Measurements from ENCODE around the gene CAPN10.
A peak's percentile ranks its signal among the peaks of the same experiment; 100 is the strongest.

CAPN10 gene

DNA sequence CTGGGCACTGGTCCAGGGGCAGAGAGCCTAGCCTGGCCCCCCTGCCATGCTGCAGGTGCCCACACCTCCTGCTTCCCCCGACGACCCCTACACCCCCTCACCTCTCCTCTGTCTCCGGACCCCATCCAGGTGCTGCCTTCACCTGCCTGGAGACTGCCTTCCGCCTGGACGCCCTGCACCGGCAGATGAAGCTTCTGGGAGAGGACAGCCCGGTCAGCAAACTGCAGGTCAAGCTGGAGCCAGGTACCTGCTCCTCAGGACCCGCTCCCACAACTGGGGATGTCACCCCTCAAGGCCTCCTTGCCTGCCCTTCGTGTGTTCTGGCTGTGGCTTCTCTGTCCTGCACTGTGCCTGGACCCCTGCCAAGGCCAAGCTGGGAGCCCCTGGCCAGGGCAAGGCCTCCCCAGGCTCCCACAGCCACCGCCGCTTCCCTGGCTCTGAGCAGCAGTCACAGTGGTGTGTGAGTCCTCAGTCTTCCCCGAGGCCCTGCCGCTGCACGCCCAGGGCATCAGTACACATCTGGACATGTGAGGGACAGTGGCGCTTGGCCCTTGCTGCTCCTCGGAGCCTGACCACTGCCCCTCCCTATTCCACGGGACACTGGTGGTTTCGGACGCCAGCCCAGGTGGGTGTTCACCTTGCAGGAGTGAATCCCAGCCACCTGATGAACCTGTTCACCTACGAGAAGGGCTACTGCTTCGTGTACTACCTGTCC lies 12.0 kb upstream of the CAPN10 start:
- H3K4me1 Mint-ChIP-seq: peaks cover 37% of the 10 kb centered on the region
- no peaks in the 10 kb centered on the region for H3K9me3 Mint-ChIP-seq
- H3K27me3 Mint-ChIP-seq: no peaks in the 10 kb centered on the region
- CTCF ChIA-PET: no interaction called here
- H3K27ac Mint-ChIP-seq: no peak overlapping the region
- DNase-seq: no peak
- peaks cover 24% of the 10 kb centered on the region for H3K36me3 Mint-ChIP-seq
- no peak overlapping the region for H3K4me3 Mint-ChIP-seq

- no peak overlapping the region for H3K4me3 Mint-ChIP-seq
- H3K27me3 Mint-ChIP-seq: no peaks in the 10 kb centered on the region
- H3K9me3 Mint-ChIP-seq: no peaks in the 10 kb centered on the region
- CTCF ChIA-PET: no interaction called here
- DNase-seq: no peak
- H3K36me3 Mint-ChIP-seq: peaks cover 26% of the 10 kb centered on the region
- H3K27ac Mint-ChIP-seq: no peak overlapping the region
- H3K4me1 Mint-ChIP-seq: peaks cover 37% of the 10 kb centered on the region
Measured at GRCh38 chr2:240575101-240575965, 11.2 kb upstream of the CAPN10 start.

- CTCF ChIA-PET: no interaction called here
- no peak overlapping the region for H3K4me3 Mint-ChIP-seq
- no peak for DNase-seq
- no peaks in the 10 kb centered on the region for H3K27me3 Mint-ChIP-seq
- peaks cover 31% of the 10 kb centered on the region for H3K4me1 Mint-ChIP-seq
- H3K27ac Mint-ChIP-seq: no peak overlapping the region
- no peaks in the 10 kb centered on the region for H3K9me3 Mint-ChIP-seq
- peaks cover 26% of the 10 kb centered on the region for H3K36me3 Mint-ChIP-seq
Measured at GRCh38 chr2:240576036-240576435, 10.5 kb upstream of the CAPN10 start.

GRCh38 chr2:240576436-240577205 lies 9.9 kb upstream of the CAPN10 start:
- Mint-ChIP-seq H3K4me1 (peaks cover 26% of the 10 kb centered on the region), H3K27ac (no peak overlapping the region), H3K27me3 (no peaks in the 10 kb centered on the region), H3K4me3 (no peak overlapping the region), H3K9me3 (no peaks in the 10 kb centered on the region), H3K36me3 (peaks cover 23% of the 10 kb centered on the region)
- CTCF ChIA-PET: no interaction called here
- no peak for DNase-seq

GRCh38 chr2:240577281-240578109 lies 9.0 kb upstream of the CAPN10 start:
- no peak overlapping the region for H3K4me3 Mint-ChIP-seq
- H3K4me1 Mint-ChIP-seq: peaks cover 23% of the 10 kb centered on the region
- CTCF ChIA-PET: no interaction called here
- no peak overlapping the region for H3K27ac Mint-ChIP-seq
- peaks cover 2% of the 10 kb centered on the region for H3K9me3 Mint-ChIP-seq
- no peaks in the 10 kb centered on the region for H3K27me3 Mint-ChIP-seq
- H3K36me3 Mint-ChIP-seq: peaks cover 25% of the 10 kb centered on the region
- DNase-seq: no peak

- CTCF ChIA-PET: no interaction called here
- Mint-ChIP-seq H3K4me1 (peaks cover 26% of the 10 kb centered on the region), H3K9me3 (peaks cover 2% of the 10 kb centered on the region), H3K4me3 (no peak overlapping the region), H3K27ac (no peak overlapping the region), H3K36me3 (peaks cover 25% of the 10 kb centered on the region), H3K27me3 (no peaks in the 10 kb centered on the region)
- DNase-seq: no peak
Measured at GRCh38 chr2:240578110-240578450, 8.5 kb upstream of the CAPN10 start.

DNA sequence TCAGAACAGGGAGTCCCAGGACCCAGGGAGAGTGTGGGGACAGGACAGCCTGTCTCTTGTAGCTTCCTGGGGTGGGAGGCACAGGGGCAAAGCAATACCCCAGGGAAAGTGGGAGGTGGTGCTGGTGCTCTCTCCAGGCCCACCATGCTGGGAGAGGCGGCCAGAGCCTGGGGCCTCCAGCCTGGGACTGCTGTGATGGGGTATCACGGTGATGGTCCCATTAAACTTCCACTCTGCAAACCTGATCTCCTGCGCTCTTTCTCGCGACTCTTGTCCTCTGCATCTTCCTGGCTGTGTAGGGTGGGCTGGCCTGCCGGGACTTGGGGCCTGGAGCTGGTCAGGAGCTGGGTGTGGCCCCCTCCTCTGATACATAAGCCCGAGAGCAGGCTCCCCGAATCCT lies 8.0 kb upstream of the CAPN10 start:
- no peaks in the 10 kb centered on the region for H3K27me3 Mint-ChIP-seq
- peaks cover 30% of the 10 kb centered on the region for H3K4me1 Mint-ChIP-seq
- peaks cover 24% of the 10 kb centered on the region for H3K36me3 Mint-ChIP-seq
- CTCF ChIA-PET: interaction anchor here (1.1 to 11.3 kb wide), 2 partner anchors 15 kb away, joined by 3 to 100 read pairs; partner anchors contain the start of gene DUSP28
- no peak for DNase-seq
- H3K9me3 Mint-ChIP-seq: peaks cover 2% of the 10 kb centered on the region
- H3K27ac Mint-ChIP-seq: peak overlapping the region; percentile 33
- no peak overlapping the region for H3K4me3 Mint-ChIP-seq

DNA sequence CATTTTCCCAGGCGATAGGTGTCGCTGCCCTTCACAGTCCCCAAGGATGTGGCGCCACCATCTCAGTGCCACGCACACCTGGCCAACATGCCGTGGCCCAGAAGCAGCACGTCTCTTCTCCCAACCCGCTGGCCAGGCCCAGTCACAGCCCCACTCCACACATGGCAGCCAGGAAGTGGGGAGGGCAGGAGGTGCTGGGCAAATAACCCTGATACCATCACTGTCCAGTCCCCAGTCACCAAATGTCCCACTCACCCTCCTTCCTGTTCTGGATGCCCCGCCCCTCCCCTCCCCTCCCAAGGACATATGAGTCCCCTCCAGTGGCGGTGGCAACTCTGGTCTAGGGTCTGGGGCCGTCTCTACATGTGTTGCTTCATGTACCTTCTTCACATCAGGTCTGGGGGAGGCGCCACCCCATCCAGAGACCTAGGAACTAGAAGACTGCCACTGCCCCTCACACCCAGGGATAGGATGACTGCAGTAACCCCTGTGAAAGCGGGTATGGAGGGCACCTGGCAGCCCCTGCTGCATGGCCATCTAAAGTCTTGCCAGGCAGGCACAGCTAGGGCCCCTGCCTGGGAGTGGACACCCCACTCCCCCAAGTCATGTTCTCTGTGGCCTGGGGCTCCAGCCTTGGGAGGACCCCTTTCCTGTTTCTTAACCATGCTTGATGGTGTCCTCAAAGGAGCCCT lies 7.3 kb upstream of the CAPN10 start:
- H3K27me3 Mint-ChIP-seq: no peaks in the 10 kb centered on the region
- H3K4me1 Mint-ChIP-seq: peaks cover 30% of the 10 kb centered on the region
- no peak for DNase-seq
- peak overlapping the region; percentile 83 for H3K27ac Mint-ChIP-seq
- peaks cover 2% of the 10 kb centered on the region for H3K9me3 Mint-ChIP-seq
- CTCF ChIA-PET: interaction anchor here (1.1 to 11.3 kb wide), 4 partner anchors 11 to 65 kb away, joined by 3 to 100 read pairs (median 4); partner anchors contain the start of genes DUSP28 and RNPEPL1
- H3K4me3 Mint-ChIP-seq: no peak overlapping the region
- peaks cover 24% of the 10 kb centered on the region for H3K36me3 Mint-ChIP-seq

- peak; percentile 83 for DNase-seq
- CTCF ChIA-PET: interaction anchor here (1.1 to 11.3 kb wide), 4 partner anchors 12 to 66 kb away, joined by 3 to 100 read pairs (median 4); partner anchors contain the start of genes DUSP28 and RNPEPL1
- H3K4me1 Mint-ChIP-seq: peaks cover 38% of the 10 kb centered on the region
- H3K36me3 Mint-ChIP-seq: peaks cover 27% of the 10 kb centered on the region
- H3K27ac Mint-ChIP-seq: peak overlapping the region; percentile 83
- peaks cover 2% of the 10 kb centered on the region for H3K9me3 Mint-ChIP-seq
- H3K27me3 Mint-ChIP-seq: no peaks in the 10 kb centered on the region
- no peak overlapping the region for H3K4me3 Mint-ChIP-seq
Measured at GRCh38 chr2:240579771-240580614, 6.5 kb upstream of the CAPN10 start.

DNA sequence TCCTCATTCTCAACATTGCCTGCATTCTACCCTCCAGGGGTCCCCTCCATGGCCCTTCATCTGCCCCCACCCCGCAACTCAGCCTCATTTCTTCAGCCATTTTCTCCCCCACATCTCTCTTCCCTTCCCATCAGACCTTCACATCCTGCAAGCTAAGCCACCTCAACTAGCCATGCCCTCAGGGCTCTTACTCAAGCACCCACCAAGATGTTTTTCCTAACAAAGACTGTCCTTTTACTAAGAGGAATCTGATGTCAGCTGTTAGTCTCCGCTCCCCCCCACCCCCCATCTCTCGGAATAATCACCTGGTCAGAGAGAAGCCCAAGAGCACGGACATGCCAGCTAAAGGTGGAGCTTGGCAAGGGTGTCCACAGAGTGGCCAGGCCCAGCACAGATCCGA lies 4.7 kb upstream of the CAPN10 start:
- Mint-ChIP-seq H3K27ac (peak overlapping the region; percentile 11), H3K4me1 (peaks cover 44% of the 10 kb centered on the region)

GRCh38 chr2:240582781-240583180 lies 3.8 kb upstream of the CAPN10 start:
- Mint-ChIP-seq H3K4me3 (no peak overlapping the region), H3K9me3 (peaks cover 2% of the 10 kb centered on the region), H3K36me3 (peaks cover 25% of the 10 kb centered on the region), H3K27me3 (no peaks in the 10 kb centered on the region), H3K4me1 (peaks cover 52% of the 10 kb centered on the region), H3K27ac (no peak overlapping the region)
- CTCF ChIA-PET: interaction anchor here (11.3 kb wide), 1 partner anchor 19 kb away, joined by 100 read pairs; the partner anchor contains the start of gene DUSP28
- no peak for DNase-seq

More for the DNA sequence above, 4.7 kb upstream of the CAPN10 start:
- peaks cover 28% of the 10 kb centered on the region for H3K36me3 Mint-ChIP-seq
- peaks cover 2% of the 10 kb centered on the region for H3K9me3 Mint-ChIP-seq
- no peak for DNase-seq
- no peaks in the 10 kb centered on the region for H3K27me3 Mint-ChIP-seq
- no peak overlapping the region for H3K4me3 Mint-ChIP-seq
- CTCF ChIA-PET: interaction anchor here (11.3 kb wide), 1 partner anchor 18 kb away, joined by 100 read pairs; the partner anchor contains the start of gene DUSP28

DNA sequence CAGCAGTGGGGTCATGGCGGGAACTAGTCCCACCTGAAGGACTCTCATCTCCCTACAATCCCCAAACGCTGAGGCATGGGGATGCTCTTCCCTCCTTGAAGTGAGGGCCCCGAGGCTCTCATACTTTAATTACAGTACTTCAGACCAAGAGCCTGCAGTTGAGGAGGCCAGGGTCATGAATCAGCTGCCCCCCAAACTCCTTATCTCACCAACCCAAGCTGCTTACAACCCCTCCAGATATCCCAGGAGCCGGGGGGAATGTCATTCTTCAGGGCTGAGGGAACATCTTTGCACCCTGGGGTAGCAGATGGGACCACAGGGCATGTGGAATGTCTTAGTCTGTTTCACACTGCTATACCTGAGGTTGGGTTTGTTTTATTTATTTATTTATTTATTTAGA lies 2.8 kb upstream of the CAPN10 start:
- no peak for DNase-seq
- H3K27me3 Mint-ChIP-seq: no peaks in the 10 kb centered on the region
- H3K4me1 Mint-ChIP-seq: peaks cover 59% of the 10 kb centered on the region
- peaks cover 2% of the 10 kb centered on the region for H3K9me3 Mint-ChIP-seq
- CTCF ChIA-PET: interaction anchor here (11.3 kb wide), 1 partner anchor 20 kb away, joined by 100 read pairs; the partner anchor contains the start of gene DUSP28
- no peak overlapping the region for H3K4me3 Mint-ChIP-seq
- H3K36me3 Mint-ChIP-seq: peaks cover 25% of the 10 kb centered on the region
- no peak overlapping the region for H3K27ac Mint-ChIP-seq
